ENCODE results near the gene DHH.

- TF ChIP-seq CTCF (tag by site-specific recombination; IDR thresholded peaks at IDR 0.05) = no peak
- TF ChIP-seq ZNF16 (tag by site-specific recombination; IDR thresholded peaks at IDR 0.05; ENCODE audit: low read depth) = no peak
- TF ChIP-seq ZNF549 (tag by site-specific recombination; IDR thresholded peaks at IDR 0.05) = no peak
- no peak for TF ChIP-seq MYNN (tag by site-specific recombination; IDR thresholded peaks at IDR 0.05; ENCODE audit: borderline replicate concordance)
- TF ChIP-seq ZNF23 (tag by site-specific recombination; IDR thresholded peaks at IDR 0.05; ENCODE audit: borderline replicate concordance) = no peak
These were observed 53.3 kb downstream of the DHH start for GRCh38 chr12:49041036-49041880.
